HepG2 (cell line): Measurements from ENCODE around the gene NEDD8. TPM values are rescaled to one million over a fixed set of nuclear protein-coding genes. Genes with fewer than 3 reads are reported as not detected.

Source experiments
- ARNT ChIP-seq: fragments of 450-650 bp; IDR thresholded peaks from 2 replicates; pipeline ENCODE4 v1.6.1; 2017
- DNMT3B ChIP-seq: conservative IDR thresholded peaks from 2 replicates; pipeline ENCODE4 v1.6.1; 2016; ENCODE audit warnings: missing biosample characterization, control low read depth
- EP300 ChIP-seq, 3 experiments: sonication (generic) in 1 of 3; formaldehyde crosslinking in 1 of 3; IDR thresholded peaks; 2 replicates each; pipeline versions ENCODE4 v1.5.1 to v1.6.1; 2011 to 2020; ENCODE audit warnings: low read depth in 2 of 3, low read length in 2 of 3, borderline replicate concordance in 1 of 3, improper control_type of control experiment in 1 of 3, mild to moderate bottlenecking in 1 of 3, missing genetic modification reagents in 1 of 3, moderate library complexity in 1 of 3
- FOSL1 ChIP-seq: sonication (generic); formaldehyde crosslinking; IDR thresholded peaks from 2 replicates; pipeline ENCODE4 v1.9.0; 2021; ENCODE audit warnings: missing genetic modification reagents, borderline replicate concordance
- GPN1 ChIP-seq: sonication (generic); formaldehyde crosslinking; IDR thresholded peaks from 2 replicates; pipeline ENCODE4 v1.5.1; 2020; ENCODE audit warnings: missing genetic modification reagents, borderline replicate concordance
- HOXD1 ChIP-seq: sonication (generic); formaldehyde crosslinking; IDR thresholded peaks from 2 replicates; pipeline ENCODE4 v1.5.0; 2020; ENCODE audit warnings: missing genetic modification reagents
- JARID2 ChIP-seq: sonication (generic); formaldehyde crosslinking; IDR thresholded peaks from 2 replicates; pipeline ENCODE4 v1.8.1; 2023; ENCODE audit warnings: missing genetic modification reagents, inconsistent platforms; ENCODE audit not compliant: insufficient replicate concordance
- MTA3 ChIP-seq: sonication (generic); formaldehyde crosslinking; IDR thresholded peaks from 2 replicates; pipeline ENCODE4 v1.4.0; 2020; ENCODE audit warnings: missing genetic modification reagents
- MTF2 ChIP-seq: sonication (generic); formaldehyde crosslinking; IDR thresholded peaks from 2 replicates; pipeline ENCODE4 v1.5.0; 2020; ENCODE audit warnings: missing genetic modification reagents, borderline replicate concordance
- NFKB2 ChIP-seq: sonication (generic); formaldehyde crosslinking; IDR thresholded peaks from 2 replicates; pipeline ENCODE4 v1.4.0; 2020; ENCODE audit warnings: missing genetic modification reagents, borderline replicate concordance
- NKX3-1 ChIP-seq: sonication (generic); formaldehyde crosslinking; IDR thresholded peaks from 2 replicates; pipeline ENCODE4 v1.5.0; 2020; ENCODE audit warnings: missing genetic modification reagents
- TBX2 ChIP-seq: sonication (generic); formaldehyde crosslinking; IDR thresholded peaks from 2 replicates; pipeline ENCODE4 v1.5.0; 2020; ENCODE audit warnings: missing genetic modification reagents, mild to moderate bottlenecking, borderline replicate concordance
- TEAD2 ChIP-seq: sonication (generic); formaldehyde crosslinking; IDR thresholded peaks from 2 replicates; pipeline ENCODE4 v1.9.0; 2021; ENCODE audit warnings: missing genetic modification reagents
- TMF1 ChIP-seq: sonication (generic); formaldehyde crosslinking; IDR thresholded peaks from 2 replicates; pipeline ENCODE4 v1.8.1; 2022; ENCODE audit warnings: low read depth, missing genetic modification reagents
- U2AF2 ChIP-seq: fragments of 200-400 bp; formaldehyde crosslinking; IDR thresholded peaks from 2 replicates; pipeline ENCODE4 v1.6.1; 2017; ENCODE audit warnings: low read depth, mild to moderate bottlenecking, low read length
- YEATS4 ChIP-seq: sonication (generic); formaldehyde crosslinking; IDR thresholded peaks from 2 replicates; pipeline ENCODE4 v1.4.0; 2020; ENCODE audit warnings: missing genetic modification reagents, borderline replicate concordance
- ZC3H13 ChIP-seq: sonication (generic); formaldehyde crosslinking; IDR thresholded peaks from 2 replicates; pipeline ENCODE4 v1.8.1; 2023; ENCODE audit warnings: mild to moderate bottlenecking, missing genetic modification reagents, moderate library complexity
- ZKSCAN1 ChIP-seq: fragments of 150-350 bp; IDR thresholded peaks from 2 replicates; pipeline ENCODE4 v1.6.1; 2014; ENCODE audit warnings: low read length
- ZNF12 ChIP-seq: sonication (generic); formaldehyde crosslinking; IDR thresholded peaks from 2 replicates; pipeline ENCODE4 v1.5.0; 2020; ENCODE audit warnings: missing genetic modification reagents
- ZNF253 ChIP-seq: sonication (generic); formaldehyde crosslinking; IDR thresholded peaks from 2 replicates; pipeline ENCODE4 v1.8.0; 2022; ENCODE audit warnings: mild to moderate bottlenecking, missing genetic modification reagents, borderline replicate concordance
- ZNF496 ChIP-seq: sonication (generic); formaldehyde crosslinking; IDR thresholded peaks from 2 replicates; pipeline ENCODE4 v1.8.1; 2023; ENCODE audit warnings: mild to moderate bottlenecking, moderate library complexity, missing genetic modification reagents; ENCODE audit not compliant: insufficient replicate concordance
- ZNF660 ChIP-seq: sonication (generic); formaldehyde crosslinking; IDR thresholded peaks from 2 replicates; pipeline ENCODE4 v1.5.1; 2020; ENCODE audit warnings: mild to moderate bottlenecking, low read depth, missing genetic modification reagents, borderline replicate concordance
- ZSCAN31 ChIP-seq: sonication (generic); formaldehyde crosslinking; IDR thresholded peaks from 2 replicates; pipeline ENCODE4 v1.5.0; 2020; ENCODE audit warnings: low read depth, mild to moderate bottlenecking, missing genetic modification reagents
- polyA plus RNA-seq, 8 experiments: library from polyadenylated mRNA; depleted of rRNA in 3 of 8; stranded (reverse) in 7 of 8; unstranded in 1 of 8; fragments of >200 nt; fragmentation: Illumina TruSeq in 4 of 8; extraction: Trizol in 4 of 8; gene quantifications; 2 replicates each; pipeline versions ENCODE4 v1.2.1 to v1.2.3, GENCODE V29; 2011 to 2016; ENCODE audit warnings: low read depth in 4 of 8, missing spikeins in 1 of 8, mixed read lengths in 1 of 8; ENCODE audit not compliant: insufficient read depth in 1 of 8
- total RNA-seq, 5 experiments: library from RNA; depleted of rRNA; stranded (reverse); fragments of >200 nt; fragmentation: Illumina TruSeq; extraction: Trizol; gene quantifications; 2 replicates each; pipeline ENCODE4 v1.2.3, GENCODE V29; 2016; ENCODE audit warnings: low read depth in 1 of 5
- TF ChIP-seq, protein P1 (sequence below): fragments of 450-650 bp; IDR thresholded peaks from 2 replicates; pipeline ENCODE4 v1.6.1; 2016
- TF ChIP-seq, protein P2 (sequence below): sonication (generic); formaldehyde crosslinking; IDR thresholded peaks from 2 replicates; pipeline ENCODE4 v1.5.1; 2020; ENCODE audit warnings: missing genetic modification reagents, mild to moderate bottlenecking, borderline replicate concordance
- TF ChIP-seq, protein P3 (sequence below): sonication (generic); formaldehyde crosslinking; IDR thresholded peaks from 2 replicates; pipeline ENCODE4 v1.5.0; 2020; ENCODE audit warnings: missing genetic modification reagents
- TF ChIP-seq, protein P4 (sequence below): IDR thresholded peaks from 2 replicates; pipeline ENCODE4 v1.6.1; 2016; ENCODE audit warnings: mild to moderate bottlenecking, missing biosample characterization, missing genetic modification reagents

NEDD8 gene
- total and polyA plus RNA-seq, 2 of the 13 experiments (the other 11 are each of a cell fraction or from before 2014, with no cell fraction given): 535 to 713 TPM

DNA sequence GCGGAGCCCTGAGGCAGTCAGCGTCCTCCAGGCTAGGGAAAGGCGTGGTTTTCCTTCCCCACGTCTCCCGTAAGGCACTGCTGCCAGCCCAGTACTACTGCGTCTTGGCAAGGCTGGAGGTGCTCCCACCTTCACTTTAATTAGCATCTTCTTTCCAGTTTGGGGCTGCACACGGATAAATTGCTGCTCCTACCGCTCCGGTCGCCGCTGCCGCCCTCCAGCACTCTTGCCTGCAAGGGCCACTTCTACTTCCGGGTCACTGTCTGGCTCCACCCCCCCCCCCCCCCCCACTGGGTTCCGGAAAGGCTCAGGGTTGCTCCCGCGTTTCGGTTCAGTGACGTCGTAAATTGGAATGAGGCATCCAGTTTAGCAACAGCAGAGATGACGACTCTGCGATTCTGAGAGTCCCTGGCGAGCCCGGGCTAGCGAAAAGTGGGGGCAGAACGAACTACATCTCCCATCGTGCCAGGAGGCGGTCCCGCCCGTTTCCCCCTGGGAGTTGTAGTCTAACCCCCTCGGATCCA lies at the start of gene NEDD8 (continued):
- no peak; the same call in 1 of the 2 replicates for TF ChIP-seq NFKB2 (CRISPR knock-in tag)
- no peak for TF ChIP-seq ZNF12
- peak; percentile 71; the same call in 1 of the 2 replicates for TF ChIP-seq GPN1 (CRISPR knock-in tag)
- peak; percentile 98 for TF ChIP-seq TBX2 (CRISPR knock-in tag)
- no peak for TF ChIP-seq HOXD1 (CRISPR knock-in tag)
- TF ChIP-seq ARNT: no peak
- peak; percentile 100 for TF ChIP-seq ZSCAN31 (CRISPR knock-in tag)
- TF ChIP-seq MTA3: no peak
- no peak; the same call in 1 of the 2 replicates for TF ChIP-seq TMF1 (CRISPR knock-in tag)
- no peak for TF ChIP-seq ZNF660
- no peak; the same call in 1 of the 2 replicates for TF ChIP-seq ZC3H13 (CRISPR knock-in tag)
- no peak for TF ChIP-seq ZKSCAN1
- TF ChIP-seq TEAD2: no peak
- TF ChIP-seq, protein P1, sequence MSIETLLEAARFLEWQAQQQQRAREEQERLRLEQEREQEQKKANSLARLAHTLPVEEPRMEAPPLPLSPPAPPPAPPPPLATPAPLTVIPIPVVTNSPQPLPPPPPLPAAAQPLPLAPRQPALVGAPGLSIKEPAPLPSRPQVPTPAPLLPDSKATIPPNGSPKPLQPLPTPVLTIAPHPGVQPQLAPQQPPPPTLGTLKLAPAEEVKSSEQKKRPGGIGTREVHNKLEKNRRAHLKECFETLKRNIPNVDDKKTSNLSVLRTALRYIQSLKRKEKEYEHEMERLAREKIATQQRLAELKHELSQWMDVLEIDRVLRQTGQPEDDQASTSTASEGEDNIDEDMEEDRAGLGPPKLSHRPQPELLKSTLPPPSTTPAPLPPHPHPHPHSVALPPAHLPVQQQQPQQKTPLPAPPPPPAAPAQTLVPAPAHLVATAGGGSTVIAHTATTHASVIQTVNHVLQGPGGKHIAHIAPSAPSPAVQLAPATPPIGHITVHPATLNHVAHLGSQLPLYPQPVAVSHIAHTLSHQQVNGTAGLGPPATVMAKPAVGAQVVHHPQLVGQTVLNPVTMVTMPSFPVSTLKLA: no peak
- no peak for TF ChIP-seq U2AF2
- TF ChIP-seq EP300 (IDR thresholded peaks at IDR 0.05; ENCODE audit: low read depth in 2 of 2, low read length in 2 of 2): no peak; a peak in 1 of 4 replicates
- TF ChIP-seq EP300 (CRISPR knock-in tag; IDR thresholded peaks at IDR 0.05; ENCODE audit: borderline replicate concordance): no peak; the same call in 1 of the 2 replicates
- TF ChIP-seq JARID2 (CRISPR knock-in tag): peak; percentile 40
- TF ChIP-seq ZNF496: no peak
- TF ChIP-seq, protein P2, sequence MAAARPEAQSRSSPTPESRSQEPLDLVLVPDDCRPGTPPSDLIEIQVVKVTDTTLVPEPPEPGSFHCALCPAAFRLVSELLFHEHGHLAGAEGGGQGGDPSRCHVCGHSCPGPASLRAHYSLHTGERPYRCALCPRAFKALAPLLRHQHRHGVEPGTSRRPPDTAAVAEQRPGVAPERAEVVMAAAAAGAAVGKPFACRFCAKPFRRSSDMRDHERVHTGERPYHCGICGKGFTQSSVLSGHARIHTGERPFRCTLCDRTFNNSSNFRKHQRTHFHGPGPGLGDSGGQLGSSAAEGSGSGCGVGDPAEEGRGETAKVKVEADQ: peak; percentile 98
- TF ChIP-seq YEATS4 (CRISPR knock-in tag): peak; percentile 66
- 0 out of 2 replicates have a peak, but pooled peaks have one; percentile 72 for TF ChIP-seq DNMT3B
- 0 out of 2 replicates have a peak, but pooled peaks have one; percentile 55 for TF ChIP-seq ZNF253 (CRISPR knock-in tag)
- TF ChIP-seq, protein P3, sequence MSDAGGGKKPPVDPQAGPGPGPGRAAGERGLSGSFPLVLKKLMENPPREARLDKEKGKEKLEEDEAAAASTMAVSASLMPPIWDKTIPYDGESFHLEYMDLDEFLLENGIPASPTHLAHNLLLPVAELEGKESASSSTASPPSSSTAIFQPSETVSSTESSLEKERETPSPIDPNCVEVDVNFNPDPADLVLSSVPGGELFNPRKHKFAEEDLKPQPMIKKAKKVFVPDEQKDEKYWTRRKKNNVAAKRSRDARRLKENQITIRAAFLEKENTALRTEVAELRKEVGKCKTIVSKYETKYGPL (CRISPR knock-in tag): no peak
- no peak for TF ChIP-seq MTF2
- TF ChIP-seq NKX3-1 (CRISPR knock-in tag): no peak
- no peak for TF ChIP-seq FOSL1 (CRISPR knock-in tag)
- TF ChIP-seq, protein P4, sequence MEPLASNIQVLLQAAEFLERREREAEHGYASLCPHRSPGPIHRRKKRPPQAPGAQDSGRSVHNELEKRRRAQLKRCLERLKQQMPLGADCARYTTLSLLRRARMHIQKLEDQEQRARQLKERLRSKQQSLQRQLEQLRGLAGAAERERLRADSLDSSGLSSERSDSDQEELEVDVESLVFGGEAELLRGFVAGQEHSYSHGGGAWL: peak; percentile 74
